Uterine smooth muscle cell (primary cell): ENCODE data around the gene CACNG8. TPM values are rescaled to one million over a fixed set of nuclear protein-coding genes. Genes with fewer than 3 reads are reported as not detected.

ENCODE experiments used
- total RNA-seq: library from RNA; depleted of rRNA; stranded (reverse); fragments of >200 nt; gene quantifications from 2 replicates; pipeline ENCODE4 v1.2.3, GENCODE V29; 2014

CACNG8 gene
- total RNA-seq, result under 0.01 TPM in 2 replicates

GRCh38 chr19:53962887-53963431, at the start of gene CACNG8:
Gene CACNG8, plus strand, starts transcription at chr19:53962937.

GRCh38 chr19:53991224-53992113, 28.7 kb downstream of the CACNG8 start, which contains the start of gene CACNG6:
Gene CACNG6, plus strand, starts transcription at chr19:53991637. Its CDS starts 1,241 bp downstream, at chr19:53992878.

Other genes starting within 250 kb of the CACNG8 start
- not detected in 2 replicates for gene NLRP12, start 138.6 kb upstream of the CACNG8 start, total RNA-seq
- gene MYADM, start 95.1 kb upstream of the CACNG8 start, total RNA-seq, result 8.1 and 11.0 TPM in 2 replicates
- not detected in 2 replicates for gene PRKCG, start 80.7 kb upstream of the CACNG8 start, total RNA-seq
- 0.12 TPM in 1 of 2 replicates, not detected in the other for gene CACNG7, start 53.7 kb upstream of the CACNG8 start, total RNA-seq
- gene CACNG6, start 28.7 kb downstream of the CACNG8 start, total RNA-seq, result 0.11 TPM in 1 of 2 replicates, not detected in the other
- not detected in 2 replicates for gene VSTM1, start 101.0 kb downstream of the CACNG8 start, total RNA-seq
- gene TARM1, start 118.4 kb downstream of the CACNG8 start, total RNA-seq, result not detected in 2 replicates
- 0.22 and 0.50 TPM in 2 replicates for gene OSCAR, start 137.9 kb downstream of the CACNG8 start, total RNA-seq
- gene NDUFA3, start 139.9 kb downstream of the CACNG8 start, total RNA-seq, result 14.0 and 14.7 TPM in 2 replicates
- 11.0 and 13.7 TPM in 2 replicates for gene TFPT, start 152.7 kb downstream of the CACNG8 start, total RNA-seq
- 45.1 and 80.0 TPM in 2 replicates for gene PRPF31, start 152.8 kb downstream of the CACNG8 start, total RNA-seq
- 15.4 and 17.7 TPM in 2 replicates for gene CNOT3, start 174.8 kb downstream of the CACNG8 start, total RNA-seq
- gene LENG1, start 196.8 kb downstream of the CACNG8 start, total RNA-seq, result 7.7 and 8.0 TPM in 2 replicates
- 0.87 TPM in 1 of 2 replicates, not detected in the other for gene TMC4, start 210.2 kb downstream of the CACNG8 start, total RNA-seq
- 57.2 and 59.2 TPM in 2 replicates for gene MBOAT7, start 226.6 kb downstream of the CACNG8 start, total RNA-seq
- gene TSEN34, start 228.4 kb downstream of the CACNG8 start, total RNA-seq, result 62.9 and 76.0 TPM in 2 replicates
- 1,269 and 1,778 TPM in 2 replicates for gene RPS9, start 237.9 kb downstream of the CACNG8 start, total RNA-seq